PC-3 (cell line): ENCODE results near the gene ZNF541. TPM values are rescaled to one million over a fixed set of nuclear protein-coding genes. Genes with fewer than 3 reads are reported as not detected.

Experiments used
- ATAC-seq: fragments of 200-7000 bp; cut with Tn5 transposase; 2 replicates; pipeline ENCODE4 v1.9.1; 2020; ENCODE audit warnings: mild to moderate bottlenecking, moderate library complexity
- BruUV-seq: library from RNA; stranded (reverse); fragments of 400-500 nt; replicated peaks from 2 replicates; lab custom pipeline; 2021; lab: Mats Ljungman, UMichigan
- CTCF ChIA-PET: fragments of 300-600 bp; sonication (Branson Sonifier 250); formaldehyde crosslinking; loops from one replicate; lab custom pipeline; 2022; ENCODE audit warnings: antibody characterized with exemption; lab: Charles Lee
- POLR2A ChIA-PET: fragments of 300-600 bp; sonication (Branson Sonifier 250); formaldehyde crosslinking; loops from one replicate; lab custom pipeline; 2022; ENCODE audit warnings: antibody characterized with exemption; ENCODE audit not compliant: unreplicated experiment; lab: Charles Lee
- DNase-seq: peaks from one replicate; pipeline ENCODE4 v3.0.0-alpha.2; 2015
- H2AFZ ChIP-seq: fragments of 300-600 bp; sonication (generic); 2 replicates; pipeline ENCODE4 v1.6.0; 2016; ENCODE audit warnings: antibody characterized with exemption, low read length
- H3F3A ChIP-seq: fragments of 300-600 bp; sonication (generic); one replicate; pipeline ENCODE4 v1.6.0; 2017; ENCODE audit warnings: antibody characterized with exemption, low read length, control low read depth, mild to moderate bottlenecking; ENCODE audit not compliant: unreplicated experiment
- H3K27ac ChIP-seq: fragments of 300-600 bp; sonication (generic); 2 replicates; pipeline ENCODE4 v1.5.1; 2016; ENCODE audit warnings: mild to moderate bottlenecking, low read length
- H3K27me3 ChIP-seq: fragments of 300-600 bp; sonication (generic); 2 replicates; pipeline ENCODE4 v1.6.1; 2016; ENCODE audit warnings: low read length, mixed read lengths
- H3K36me3 ChIP-seq: fragments of 300-600 bp; sonication (generic); 2 replicates; pipeline ENCODE4 v1.6.1; 2016; ENCODE audit warnings: low read depth, mixed run types, low read length, mixed read lengths
- H3K4me1 ChIP-seq: fragments of 300-600 bp; sonication (generic); 2 replicates; pipeline ENCODE4 v1.5.1; 2016; ENCODE audit warnings: low read length; ENCODE audit not compliant: insufficient read depth
- H3K4me2 ChIP-seq: fragments of 300-600 bp; sonication (generic); 2 replicates; pipeline ENCODE4 v1.6.0; 2016; ENCODE audit warnings: low read length
- H3K4me3 ChIP-seq: fragments of 300-600 bp; sonication (generic); 2 replicates; pipeline ENCODE4 v1.5.1; 2016; ENCODE audit warnings: mild to moderate bottlenecking, low read length, mixed read lengths
- H3K79me2 ChIP-seq: fragments of 300-600 bp; sonication (generic); 2 replicates; pipeline ENCODE4 v1.6.1; 2017; ENCODE audit warnings: low read length, mixed read lengths
- H3K9ac ChIP-seq: fragments of 300-600 bp; sonication (generic); 2 replicates; pipeline ENCODE4 v1.6.0; 2016; ENCODE audit warnings: mild to moderate bottlenecking, low read length
- H3K9me2 ChIP-seq: fragments of 300-600 bp; sonication (generic); replicated peaks from 2 replicates; pipeline ENCODE4 v1.6.1; 2016; ENCODE audit warnings: mixed run types, low read length, mixed read lengths
- H3K9me3 ChIP-seq: fragments of 300-600 bp; sonication (generic); 2 replicates; pipeline ENCODE4 v1.6.1; 2016; ENCODE audit warnings: low read length, mixed read lengths
- H4K20me1 ChIP-seq: fragments of 300-600 bp; sonication (generic); 2 replicates; pipeline ENCODE4 v1.6.1; 2016; ENCODE audit warnings: low read length, mixed read lengths
- CTCF ChIP-seq: fragments of 300-600 bp; sonication (generic); conservative IDR thresholded peaks from 2 replicates; pipeline ENCODE4 v1.5.1; 2017; ENCODE audit warnings: antibody characterized with exemption, low read depth, mild to moderate bottlenecking, low read length
- EZH2 ChIP-seq: fragments of 300-600 bp; sonication (generic); IDR thresholded peaks from one replicate; pipeline ENCODE4 v1.6.1; 2017; ENCODE audit warnings: antibody characterized with exemption, mild to moderate bottlenecking, low read length; ENCODE audit not compliant: unreplicated experiment
- EZH2phosphoT487 ChIP-seq: fragments of 300-600 bp; sonication (generic); IDR thresholded peaks from 2 replicates; pipeline ENCODE4 v1.6.1; 2018; ENCODE audit warnings: mild to moderate bottlenecking, antibody characterized with exemption, low read length, borderline replicate concordance
- intact Hi-C: fragments of 100-400 bp; cut with micrococcal nuclease; formaldehyde crosslinking; loops from 2 replicates; pipeline ENCODE4 v1.9.0; 2023
- total RNA-seq: library from RNA; depleted of rRNA; stranded (reverse); fragments of >200 nt; gene quantifications from 2 replicates; pipeline ENCODE4 v1.2.3, GENCODE V29; 2014

The ZNF541 gene
- total RNA-seq, 1 experiment from 2014 or later = not detected

- Histone ChIP-seq H3K4me2 (no peak overlapping the region), H3K9me2 (no peaks in the 10 kb centered on the region), H2AFZ (no peak overlapping the region), H3K9ac (no peak overlapping the region), H3K36me3 (no peaks in the 10 kb centered on the region), H3K9me3 (no peaks in the 10 kb centered on the region), H3K4me1 (peaks cover 8% of the 10 kb centered on the region; the same call in 1 of the 2 replicates), H3K27me3 (no peaks in the 10 kb centered on the region), H3K4me3 (no peak overlapping the region), H3F3A (no peaks in the 10 kb centered on the region), H3K79me2 (peaks cover 93% of the 10 kb centered on the region), H4K20me1 (peaks cover 7% of the 10 kb centered on the region; the same call in 1 of the 2 replicates), H3K27ac (no peak overlapping the region)
- intact Hi-C loops = no loop called here
- no peak for ATAC-seq
- no TSS peak for BruUV-seq
- ChIA-PET CTCF (no interaction called here), POLR2A (no interaction called here)
- DNase-seq = no peak
- no peak for TF ChIP-seq EZH2phosphoT487
- no peak for TF ChIP-seq EZH2
- no peak for TF ChIP-seq CTCF
Measured at GRCh38 chr19:47614559-47614958, 41.6 kb upstream of the ZNF541 start.

GRCh38 chr19:47614021-47614295 lies 41.0 kb upstream of the ZNF541 start:
- BruUV-seq = no TSS peak
- no peak for DNase-seq
- intact Hi-C loops = no loop called here
- Histone ChIP-seq H3K79me2 (peaks cover 95% of the 10 kb centered on the region), H3K27ac (no peak overlapping the region), H3K36me3 (no peaks in the 10 kb centered on the region), H3K4me2 (no peak overlapping the region), H2AFZ (no peak overlapping the region), H3K9me3 (no peaks in the 10 kb centered on the region), H3K4me1 (peaks cover 8% of the 10 kb centered on the region; the same call in 1 of the 2 replicates), H3K4me3 (no peak overlapping the region), H4K20me1 (peaks cover 7% of the 10 kb centered on the region; the same call in 1 of the 2 replicates), H3K27me3 (no peaks in the 10 kb centered on the region), H3K9me2 (no peaks in the 10 kb centered on the region), H3F3A (no peaks in the 10 kb centered on the region), H3K9ac (no peak overlapping the region)
- no peak for ATAC-seq
- CTCF ChIA-PET = no interaction called here
- POLR2A ChIA-PET = no interaction called here
- TF ChIP-seq EZH2 (no peak), EZH2phosphoT487 (no peak), CTCF (no peak)

- no peak overlapping the region for H3K4me3 ChIP-seq
- ATAC-seq (no peak), DNase-seq (no peak)
- H2AFZ ChIP-seq = no peak overlapping the region
- H4K20me1 ChIP-seq = peaks cover 7% of the 10 kb centered on the region; the same call in 1 of the 2 replicates
- H3K9ac ChIP-seq = no peak overlapping the region
- BruUV-seq = no TSS peak
- H3K9me2 ChIP-seq = no peaks in the 10 kb centered on the region
- no peak overlapping the region for H3K27ac ChIP-seq
- TF ChIP-seq EZH2 (no peak), EZH2phosphoT487 (no peak), CTCF (no peak)
- H3K4me1 ChIP-seq = peaks cover 8% of the 10 kb centered on the region; the same call in 1 of the 2 replicates
- H3K79me2 ChIP-seq = peaks cover 90% of the 10 kb centered on the region
- CTCF ChIA-PET = no interaction called here
- intact Hi-C loops = no loop called here
- H3K9me3 ChIP-seq = no peaks in the 10 kb centered on the region
- H3K36me3 ChIP-seq = no peaks in the 10 kb centered on the region
- POLR2A ChIA-PET = no interaction called here
- H3F3A ChIP-seq = no peaks in the 10 kb centered on the region
- H3K27me3 ChIP-seq = no peaks in the 10 kb centered on the region
- no peak overlapping the region for H3K4me2 ChIP-seq
Measured at GRCh38 chr19:47613165-47614020, 40.4 kb upstream of the ZNF541 start.
